HG03045 (cell line): ENCODE data around the gene PPOX.

ENCODE experiments used
- ATAC-seq: cut with Tn5 transposase; IDR thresholded peaks from one replicate; pipeline ENCODE4 v1.9.1; 2021; ENCODE audit warnings: mild to moderate bottlenecking, moderate library complexity; ENCODE audit not compliant: unreplicated experiment

Gene PPOX

GRCh38 chr1:161175771-161176453 lies 9.7 kb downstream of the PPOX start:
- no peak for ATAC-seq

- ATAC-seq = no peak
These were observed 10.4 kb downstream of the PPOX start for GRCh38 chr1:161176468-161177111.

GRCh38 chr1:161177112-161177935 lies 11.1 kb downstream of the PPOX start, which contains the start of gene B4GALT3:
Gene B4GALT3, minus strand, starts transcription at chr1:161177507. Its CDS starts 1,447 bp downstream, at chr1:161176060.
- ATAC-seq = peak; percentile 87

GRCh38 chr1:161177936-161178244 lies 11.7 kb downstream of the PPOX start:
- ATAC-seq = no peak

GRCh38 chr1:161179698-161180097 lies 13.5 kb downstream of the PPOX start:
- no peak for ATAC-seq

- no peak for ATAC-seq
These were observed 14.4 kb downstream of the PPOX start for GRCh38 chr1:161180639-161181038.

GRCh38 chr1:161182214-161182613 lies 16.0 kb downstream of the PPOX start:
- peak; percentile 34 for ATAC-seq

GRCh38 chr1:161185282-161185682 lies 19.1 kb downstream of the PPOX start:
- ATAC-seq = peak; percentile 73

- peak; percentile 16 for ATAC-seq
These were observed 19.6 kb downstream of the PPOX start for GRCh38 chr1:161185732-161186311.

- ATAC-seq = no peak
These were observed 21.1 kb downstream of the PPOX start for GRCh38 chr1:161187311-161187710.

GRCh38 chr1:161188381-161188780 lies 22.2 kb downstream of the PPOX start:
- no peak for ATAC-seq

GRCh38 chr1:161189036-161189435 lies 22.8 kb downstream of the PPOX start:
- no peak for ATAC-seq

- no peak for ATAC-seq
These were observed 24.8 kb downstream of the PPOX start for GRCh38 chr1:161190962-161191521.

GRCh38 chr1:161191971-161192370 lies 25.7 kb downstream of the PPOX start:
- ATAC-seq = no peak

- ATAC-seq = peak; percentile 52
These were observed 26.5 kb downstream of the PPOX start for GRCh38 chr1:161192476-161193465.

GRCh38 chr1:161193561-161194235 lies 27.5 kb downstream of the PPOX start:
- no peak for ATAC-seq

GRCh38 chr1:161195171-161195570 lies 28.9 kb downstream of the PPOX start:
- ATAC-seq = no peak

GRCh38 chr1:161196111-161196510 lies 29.9 kb downstream of the PPOX start:
- no peak for ATAC-seq
